GM21717 (cell line): ENCODE results near the gene CHST10.

Source experiments
- ATAC-seq: cut with Tn5 transposase; IDR thresholded peaks from one replicate; pipeline ENCODE4 v1.9.1; 2021; ENCODE audit warnings: mild to moderate bottlenecking, moderate library complexity; ENCODE audit not compliant: unreplicated experiment

The CHST10 gene

DNA sequence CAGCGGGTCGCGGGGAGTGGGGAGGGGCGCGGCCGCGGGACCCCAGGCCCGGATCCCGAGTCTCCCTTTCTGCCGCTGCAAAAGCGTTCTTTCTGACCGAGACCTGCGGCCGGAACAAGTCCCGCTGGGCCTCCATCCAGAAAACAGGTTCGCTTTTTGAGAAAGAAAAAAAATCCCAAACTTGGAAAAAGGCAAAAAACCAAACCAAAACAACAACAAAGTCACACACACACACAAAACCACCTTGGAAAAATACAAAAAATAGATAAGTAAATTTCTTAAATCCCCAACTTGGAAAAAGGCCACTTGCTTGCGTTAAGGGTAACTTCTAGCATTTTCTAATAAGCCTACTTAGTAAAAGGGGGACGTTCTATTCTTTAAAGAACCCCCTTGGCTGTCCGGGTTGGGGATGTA is 250 bp upstream of the CHST10 start:
- no peak for ATAC-seq

DNA sequence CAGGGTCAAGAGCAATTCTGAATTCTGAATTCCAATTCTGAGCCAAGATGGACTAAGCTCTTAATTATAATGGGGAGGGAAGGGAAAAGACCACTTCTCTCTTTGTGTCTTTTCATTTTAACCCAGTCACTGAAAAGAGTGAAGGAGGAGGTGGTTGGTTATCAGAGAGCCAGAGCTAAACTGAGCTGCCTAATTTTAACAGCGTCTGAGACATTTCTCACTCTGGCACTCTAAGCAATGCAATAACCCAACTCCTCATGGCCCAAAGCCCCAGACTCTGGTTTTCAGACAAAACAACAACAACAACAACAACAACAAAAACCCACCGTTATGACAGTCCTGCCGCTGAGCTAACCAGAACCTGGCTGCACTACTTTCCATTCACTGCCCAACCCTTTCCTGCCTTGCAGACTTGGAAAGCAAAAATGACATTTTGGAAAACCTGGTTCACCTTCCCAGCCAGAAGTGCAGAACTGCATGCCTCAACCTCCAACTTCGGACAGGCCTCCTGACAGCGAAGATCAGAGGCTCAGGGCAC is 1.0 kb downstream of the CHST10 start:
- no peak for ATAC-seq

- no peak for ATAC-seq
Measured at GRCh38 chr2:100413571-100413970, 3.9 kb downstream of the CHST10 start.

DNA sequence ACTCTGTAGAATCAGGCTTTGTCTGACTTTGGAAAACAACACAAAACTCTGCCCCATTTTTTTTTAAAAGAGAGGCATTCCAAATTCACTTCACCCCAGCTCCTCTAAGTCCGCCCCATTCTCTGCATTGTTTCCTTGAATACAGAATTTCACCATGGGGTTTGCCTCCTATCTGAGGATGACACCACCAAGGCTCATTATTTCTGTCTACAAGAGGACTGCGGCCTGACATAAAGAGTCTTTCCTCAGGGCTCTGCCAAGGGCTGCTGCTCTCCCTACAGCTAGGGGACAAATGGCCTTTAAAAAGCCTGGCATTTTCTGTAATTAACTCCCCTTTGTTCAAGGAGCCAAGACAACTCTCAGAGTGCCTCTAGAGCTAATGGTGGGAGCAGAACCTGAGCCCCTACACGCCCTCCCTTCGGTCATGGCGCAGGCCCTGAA is 4.6 kb downstream of the CHST10 start:
- no peak for ATAC-seq

DNA sequence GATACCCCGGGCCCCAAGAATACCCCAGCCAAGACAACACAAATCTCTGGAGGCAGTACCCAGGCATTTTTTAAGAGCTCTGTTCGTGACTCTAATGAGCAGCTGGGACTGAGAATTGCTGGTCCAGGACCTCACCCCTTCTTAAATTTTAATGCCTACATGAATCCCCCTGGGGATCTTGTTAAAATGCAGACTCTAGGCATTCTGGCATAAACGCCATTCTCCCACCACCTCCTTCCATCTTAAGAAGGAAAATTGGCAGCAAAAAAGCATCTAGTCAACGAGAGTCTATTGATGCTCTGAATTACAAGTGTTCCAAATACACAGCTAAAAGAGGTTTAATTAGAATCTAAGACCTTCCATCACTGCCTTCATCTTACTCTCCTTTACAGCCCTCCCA is 5.0 kb downstream of the CHST10 start:
- no peak for ATAC-seq

- ATAC-seq: no peak
Measured at GRCh38 chr2:100411841-100412292, 5.6 kb downstream of the CHST10 start.

DNA sequence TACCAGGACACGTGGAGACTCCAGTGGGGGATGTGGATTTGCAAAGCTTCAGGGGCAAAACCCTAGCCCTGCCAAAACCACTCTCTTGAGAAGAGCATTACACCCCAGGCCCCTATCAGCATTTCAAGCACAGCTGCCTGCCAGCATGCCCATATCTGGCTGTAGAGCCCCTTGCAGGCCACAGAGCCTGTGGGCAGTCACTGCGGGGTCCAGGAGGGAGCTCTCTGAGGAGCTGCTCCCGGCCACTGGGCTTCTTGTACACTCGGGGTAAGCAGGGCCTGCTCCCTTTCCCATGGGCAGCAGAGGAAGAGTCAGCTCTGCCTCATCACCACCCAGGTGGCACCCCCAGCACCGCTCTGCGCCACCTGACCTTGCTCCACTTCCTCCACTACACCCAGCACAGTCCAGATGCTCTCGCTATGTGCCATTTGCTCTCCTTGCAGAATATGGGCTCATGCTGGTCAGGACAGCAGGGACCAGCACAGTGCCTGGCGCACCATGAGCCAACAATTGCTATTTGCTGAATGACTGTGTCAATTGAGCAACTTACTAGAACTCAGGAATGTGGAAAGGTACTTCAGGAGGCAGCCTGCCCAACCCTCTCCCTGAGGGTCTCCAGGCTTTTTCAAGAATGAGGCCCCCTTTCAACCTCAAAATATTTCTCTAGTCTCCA is 7.4 kb downstream of the CHST10 start:
- ATAC-seq: no peak

GRCh38 chr2:100409461-100409860 is 8.0 kb downstream of the CHST10 start:
- ATAC-seq: no peak

- no peak for ATAC-seq
Measured at GRCh38 chr2:100408941-100409340, 8.5 kb downstream of the CHST10 start.

DNA sequence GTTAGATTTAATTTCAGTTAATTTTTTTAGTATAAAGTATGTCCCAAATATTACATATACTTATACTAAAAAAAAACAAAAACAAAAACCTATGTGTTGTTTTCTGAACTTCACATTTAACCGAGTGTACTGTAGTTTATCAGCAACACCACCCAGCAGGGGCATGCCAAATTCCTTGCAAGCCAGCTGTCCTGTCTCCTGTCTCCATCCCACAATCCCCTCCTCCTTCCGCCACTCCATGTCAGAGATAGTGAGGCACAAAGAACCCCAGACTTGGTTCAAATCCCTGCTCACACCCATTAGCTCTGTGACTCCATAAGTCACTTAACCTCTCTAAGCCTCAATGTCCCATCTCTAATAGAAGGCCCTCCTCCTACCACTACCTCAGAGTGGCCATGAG is 9.4 kb downstream of the CHST10 start:
- ATAC-seq: no peak

DNA sequence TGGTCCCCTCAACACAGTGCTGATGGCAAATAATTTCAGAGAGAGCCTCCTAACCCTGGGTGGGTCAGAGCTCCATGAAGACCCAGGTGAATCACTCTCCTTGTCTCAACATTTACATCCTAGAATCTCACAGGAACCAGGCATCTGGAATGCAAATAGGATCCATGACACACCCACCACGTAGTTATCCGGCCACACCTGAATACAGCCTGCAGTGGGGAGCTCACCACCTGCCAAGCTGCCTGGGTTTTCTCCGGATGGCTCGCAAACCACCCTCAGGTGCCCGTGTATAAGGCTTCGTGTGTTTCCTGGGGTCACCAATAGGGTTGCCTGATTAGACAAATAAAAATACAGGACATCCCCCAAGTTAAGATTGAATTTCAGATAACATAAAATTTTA is 9.9 kb downstream of the CHST10 start:
- no peak for ATAC-seq

DNA sequence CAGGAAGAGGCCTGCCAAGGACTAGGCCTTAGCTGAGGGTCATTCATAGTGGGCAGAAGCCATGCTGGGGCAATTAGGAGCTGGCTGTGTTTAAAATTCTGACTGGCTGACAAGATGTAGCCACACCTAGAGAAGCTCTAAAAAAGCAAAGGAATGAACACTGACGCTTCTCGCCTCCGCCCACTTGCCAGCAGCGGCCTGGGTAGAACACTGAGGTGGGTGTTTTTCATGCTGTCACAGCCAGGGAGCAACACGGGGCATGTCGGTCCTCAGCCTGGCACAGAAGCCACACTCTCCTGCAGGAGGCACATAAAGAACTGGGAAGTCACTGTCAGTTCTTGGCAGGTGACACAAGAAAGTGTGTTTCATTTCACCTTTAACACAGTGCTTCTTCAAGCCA is 10.4 kb downstream of the CHST10 start:
- ATAC-seq: no peak

- ATAC-seq: no peak
Measured at GRCh38 chr2:100406120-100406508, 11.4 kb downstream of the CHST10 start.

DNA sequence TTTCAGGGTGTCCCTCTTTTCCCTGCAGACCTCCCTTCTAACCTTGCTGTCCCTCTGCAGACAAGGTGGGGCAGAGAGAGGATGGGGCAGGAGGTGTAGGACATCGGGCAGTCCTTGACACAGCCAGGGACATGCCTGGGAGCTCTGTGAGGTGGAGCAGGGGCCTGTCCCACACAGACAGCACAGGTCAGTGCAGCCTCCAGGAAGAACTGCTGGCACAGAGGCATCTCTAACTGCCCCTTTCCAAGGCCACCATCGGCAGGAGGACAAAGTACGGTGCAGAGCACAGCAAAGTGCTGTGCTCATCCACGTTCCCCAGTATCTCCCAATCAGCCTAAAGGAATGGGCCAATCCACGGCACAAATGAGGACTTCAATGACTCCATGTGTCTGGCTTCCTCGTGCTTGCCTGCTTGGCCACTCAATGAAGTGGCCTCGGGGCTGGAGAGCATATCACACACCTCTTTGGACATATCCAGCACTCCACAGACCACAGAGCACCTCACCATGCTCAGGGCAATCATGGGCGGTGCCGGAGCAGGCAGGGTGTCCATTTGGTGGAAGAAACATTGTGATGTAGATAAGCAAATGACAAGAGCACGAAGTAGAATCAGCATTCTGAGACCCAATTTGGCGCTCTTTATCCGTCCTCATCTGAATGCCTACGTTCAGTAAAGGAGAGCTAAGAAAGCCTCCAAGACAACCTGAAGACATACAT is 11.9 kb downstream of the CHST10 start:
- no peak for ATAC-seq

- no peak for ATAC-seq
Measured at GRCh38 chr2:100404411-100404810, 13.1 kb downstream of the CHST10 start.

GRCh38 chr2:100403722-100404121 is 13.7 kb downstream of the CHST10 start:
- no peak for ATAC-seq

DNA sequence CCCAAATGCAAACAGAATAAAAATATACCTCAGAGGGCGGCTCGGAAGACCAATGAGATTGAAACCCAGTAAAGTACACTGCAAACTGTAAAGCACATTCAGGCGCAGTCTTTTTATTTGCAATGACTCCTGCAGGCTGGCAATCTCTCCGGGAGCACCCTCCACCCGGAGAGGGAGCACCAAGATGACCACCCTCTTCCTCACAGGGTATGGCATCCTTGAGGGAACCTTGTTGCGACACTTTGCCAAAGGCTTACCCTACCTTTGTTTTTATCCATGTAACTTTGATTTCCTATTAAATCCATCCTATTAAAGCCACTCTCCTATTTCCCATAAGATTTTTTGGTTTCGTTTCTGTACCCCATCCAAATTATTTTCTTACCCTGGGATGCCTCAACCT is 16.2 kb downstream of the CHST10 start:
- no peak for ATAC-seq

DNA sequence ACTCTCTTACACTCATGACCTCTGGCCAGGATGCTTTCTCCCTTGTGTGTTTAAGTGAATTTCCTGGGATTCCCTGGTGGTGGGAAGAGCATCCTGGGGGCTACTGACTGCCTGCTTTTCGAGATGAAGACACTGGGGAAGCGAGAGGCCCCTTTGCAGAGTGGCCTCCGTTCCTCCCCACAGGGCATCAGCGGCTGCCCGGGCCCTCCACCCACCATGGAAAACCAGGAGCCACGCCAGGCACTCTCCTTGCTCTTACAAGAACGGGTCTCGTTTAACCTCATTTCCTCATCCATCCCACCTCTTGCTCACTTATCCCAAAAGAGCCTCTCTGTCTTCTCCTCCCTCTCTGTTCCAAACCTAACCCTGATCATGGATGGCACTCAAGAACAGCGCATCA is 17.8 kb downstream of the CHST10 start:
- no peak for ATAC-seq

GRCh38 chr2:100397976-100398375 is 19.5 kb downstream of the CHST10 start:
- no peak for ATAC-seq

DNA sequence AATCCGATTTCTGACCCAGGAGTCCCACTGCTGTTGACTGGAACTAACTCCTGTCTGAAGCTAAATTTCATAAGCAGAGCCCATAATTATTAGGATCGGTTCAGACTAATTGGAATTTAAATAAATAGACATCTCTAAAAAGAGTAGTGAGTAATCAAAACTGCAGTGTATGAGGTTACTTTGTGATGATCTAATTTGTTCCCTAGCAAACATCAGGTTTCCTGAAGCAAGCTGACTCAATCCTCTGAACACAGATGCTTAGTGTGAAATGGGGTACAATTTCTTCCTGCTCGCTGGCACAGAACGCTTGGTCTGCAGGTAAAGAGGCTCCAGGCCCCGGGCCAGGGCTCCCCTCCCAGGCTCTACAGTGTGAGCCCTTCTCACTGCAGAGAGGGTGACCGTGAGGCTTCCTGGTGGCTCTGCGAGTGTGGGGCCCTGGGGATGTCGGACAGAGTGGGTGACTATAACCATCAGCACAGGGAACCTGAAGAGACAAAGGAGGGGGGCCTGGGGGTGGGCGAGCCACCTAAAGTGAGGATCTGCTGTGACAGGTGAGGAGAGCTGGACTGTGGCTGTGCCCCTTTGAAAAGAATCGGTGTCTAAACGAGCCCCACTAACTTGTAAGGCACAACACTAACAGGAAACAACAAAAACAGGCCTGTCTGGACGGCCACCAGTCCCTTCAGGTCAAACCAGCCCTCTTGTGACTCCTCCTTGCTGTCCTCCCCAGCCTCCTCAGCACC is 20.2 kb downstream of the CHST10 start:
- ATAC-seq: no peak

DNA sequence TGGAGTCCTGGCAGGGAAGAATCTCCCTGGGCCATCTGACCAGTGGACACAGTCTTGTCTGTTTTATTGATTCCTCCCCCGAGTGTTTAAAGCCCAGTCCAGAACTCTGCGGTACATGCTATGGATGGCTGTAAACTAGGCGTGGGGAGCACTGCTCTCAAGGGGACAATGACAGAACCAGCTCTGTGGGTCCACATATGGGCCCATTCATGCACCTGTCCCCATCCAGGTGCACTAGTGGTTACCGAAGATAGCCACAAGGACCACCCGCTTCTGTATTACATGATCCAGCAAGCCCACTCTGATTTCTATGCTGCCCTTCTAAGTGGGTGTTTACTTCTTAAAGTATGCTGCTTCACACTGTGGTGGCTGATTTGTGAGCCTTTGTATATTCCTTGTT is 21.0 kb downstream of the CHST10 start:
- no peak for ATAC-seq
